ENCODE data around the gene SH3TC1.

DNA sequence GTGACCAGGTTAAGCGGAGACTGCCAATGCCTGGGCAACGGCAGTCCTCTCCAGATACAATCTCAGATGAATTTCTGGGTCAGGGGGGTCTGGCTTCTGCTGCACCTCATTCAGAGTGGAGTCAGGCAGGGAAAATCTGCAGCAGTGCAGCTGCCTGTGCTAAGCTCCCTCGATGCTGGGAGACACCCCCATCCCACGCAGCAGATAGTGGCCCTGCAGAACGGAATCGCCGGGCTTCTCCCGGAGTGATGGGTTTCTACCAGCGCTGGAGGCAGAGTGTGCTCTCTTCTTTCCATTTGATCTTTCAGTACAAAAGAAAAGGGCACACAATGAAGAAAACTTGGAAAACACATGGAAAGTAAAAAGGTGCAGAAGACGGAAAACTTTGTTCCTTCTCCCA lies 45.6 kb upstream of the SH3TC1 start:
- TF ChIP-seq, protein P1, sequence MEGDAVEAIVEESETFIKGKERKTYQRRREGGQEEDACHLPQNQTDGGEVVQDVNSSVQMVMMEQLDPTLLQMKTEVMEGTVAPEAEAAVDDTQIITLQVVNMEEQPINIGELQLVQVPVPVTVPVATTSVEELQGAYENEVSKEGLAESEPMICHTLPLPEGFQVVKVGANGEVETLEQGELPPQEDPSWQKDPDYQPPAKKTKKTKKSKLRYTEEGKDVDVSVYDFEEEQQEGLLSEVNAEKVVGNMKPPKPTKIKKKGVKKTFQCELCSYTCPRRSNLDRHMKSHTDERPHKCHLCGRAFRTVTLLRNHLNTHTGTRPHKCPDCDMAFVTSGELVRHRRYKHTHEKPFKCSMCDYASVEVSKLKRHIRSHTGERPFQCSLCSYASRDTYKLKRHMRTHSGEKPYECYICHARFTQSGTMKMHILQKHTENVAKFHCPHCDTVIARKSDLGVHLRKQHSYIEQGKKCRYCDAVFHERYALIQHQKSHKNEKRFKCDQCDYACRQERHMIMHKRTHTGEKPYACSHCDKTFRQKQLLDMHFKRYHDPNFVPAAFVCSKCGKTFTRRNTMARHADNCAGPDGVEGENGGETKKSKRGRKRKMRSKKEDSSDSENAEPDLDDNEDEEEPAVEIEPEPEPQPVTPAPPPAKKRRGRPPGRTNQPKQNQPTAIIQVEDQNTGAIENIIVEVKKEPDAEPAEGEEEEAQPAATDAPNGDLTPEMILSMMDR (IDR thresholded peaks at IDR 0.05): no peak
- no peak for TF ChIP-seq POLR2A (IDR thresholded peaks at IDR 0.05)

All from adrenal gland (tissue), 5 donors.